ENCODE measurements around the gene TXNL4B.

GRCh38 chr16:72122308-72122707 lies 28.9 kb upstream of the TXNL4B start:
- TF ChIP-seq, protein P1, sequence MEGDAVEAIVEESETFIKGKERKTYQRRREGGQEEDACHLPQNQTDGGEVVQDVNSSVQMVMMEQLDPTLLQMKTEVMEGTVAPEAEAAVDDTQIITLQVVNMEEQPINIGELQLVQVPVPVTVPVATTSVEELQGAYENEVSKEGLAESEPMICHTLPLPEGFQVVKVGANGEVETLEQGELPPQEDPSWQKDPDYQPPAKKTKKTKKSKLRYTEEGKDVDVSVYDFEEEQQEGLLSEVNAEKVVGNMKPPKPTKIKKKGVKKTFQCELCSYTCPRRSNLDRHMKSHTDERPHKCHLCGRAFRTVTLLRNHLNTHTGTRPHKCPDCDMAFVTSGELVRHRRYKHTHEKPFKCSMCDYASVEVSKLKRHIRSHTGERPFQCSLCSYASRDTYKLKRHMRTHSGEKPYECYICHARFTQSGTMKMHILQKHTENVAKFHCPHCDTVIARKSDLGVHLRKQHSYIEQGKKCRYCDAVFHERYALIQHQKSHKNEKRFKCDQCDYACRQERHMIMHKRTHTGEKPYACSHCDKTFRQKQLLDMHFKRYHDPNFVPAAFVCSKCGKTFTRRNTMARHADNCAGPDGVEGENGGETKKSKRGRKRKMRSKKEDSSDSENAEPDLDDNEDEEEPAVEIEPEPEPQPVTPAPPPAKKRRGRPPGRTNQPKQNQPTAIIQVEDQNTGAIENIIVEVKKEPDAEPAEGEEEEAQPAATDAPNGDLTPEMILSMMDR (IDR thresholded peaks at IDR 0.05), result no peak
- TF ChIP-seq EP300 (IDR thresholded peaks at IDR 0.05), result no peak

Measured in ovary (tissue), 3 donors.